GM12864 (cell line): ENCODE measurements around the gene ESYT1.

Experiments used
- DNase-seq: peaks from one replicate; pipeline ENCODE4 v3.0.0-alpha.2; 2011; ENCODE audit warnings: low read depth
- H3K4me3 ChIP-seq: 2 replicates; pipeline ENCODE4 v1.5.1; 2011; ENCODE audit warnings: mild to moderate bottlenecking, low read depth, low read length, control low read depth
- TF ChIP-seq, protein P1 (sequence below): IDR thresholded peaks from 2 replicates; pipeline ENCODE4 v1.5.1; 2011; ENCODE audit warnings: low read depth, mild to moderate bottlenecking, moderate library complexity, low read length, control low read depth, inconsistent platforms; ENCODE audit errors: missing control alignments

The ESYT1 gene

DNA sequence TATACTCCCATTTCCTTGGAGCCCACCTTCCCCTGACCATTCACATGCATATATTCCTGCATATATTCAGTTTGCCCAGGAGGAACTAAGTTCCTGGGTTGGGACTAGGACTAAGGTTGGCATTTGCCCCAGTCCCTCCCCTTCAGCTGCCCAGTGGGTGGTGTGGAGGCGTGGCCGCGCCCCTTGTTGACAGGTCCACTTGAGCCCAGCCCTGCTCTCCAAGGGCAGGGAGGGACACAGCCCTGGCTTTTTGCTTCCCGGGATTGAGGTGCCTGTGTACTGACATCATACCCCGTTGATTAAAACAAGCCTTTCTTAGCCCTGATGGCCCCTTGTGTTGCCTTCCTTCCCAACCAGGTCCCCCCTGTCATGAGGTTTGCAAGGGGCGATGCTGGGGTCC lies 40.8 kb upstream of the ESYT1 start:
- H3K4me3 ChIP-seq, result no peak overlapping the region
- no peak for DNase-seq
- TF ChIP-seq, protein P1, sequence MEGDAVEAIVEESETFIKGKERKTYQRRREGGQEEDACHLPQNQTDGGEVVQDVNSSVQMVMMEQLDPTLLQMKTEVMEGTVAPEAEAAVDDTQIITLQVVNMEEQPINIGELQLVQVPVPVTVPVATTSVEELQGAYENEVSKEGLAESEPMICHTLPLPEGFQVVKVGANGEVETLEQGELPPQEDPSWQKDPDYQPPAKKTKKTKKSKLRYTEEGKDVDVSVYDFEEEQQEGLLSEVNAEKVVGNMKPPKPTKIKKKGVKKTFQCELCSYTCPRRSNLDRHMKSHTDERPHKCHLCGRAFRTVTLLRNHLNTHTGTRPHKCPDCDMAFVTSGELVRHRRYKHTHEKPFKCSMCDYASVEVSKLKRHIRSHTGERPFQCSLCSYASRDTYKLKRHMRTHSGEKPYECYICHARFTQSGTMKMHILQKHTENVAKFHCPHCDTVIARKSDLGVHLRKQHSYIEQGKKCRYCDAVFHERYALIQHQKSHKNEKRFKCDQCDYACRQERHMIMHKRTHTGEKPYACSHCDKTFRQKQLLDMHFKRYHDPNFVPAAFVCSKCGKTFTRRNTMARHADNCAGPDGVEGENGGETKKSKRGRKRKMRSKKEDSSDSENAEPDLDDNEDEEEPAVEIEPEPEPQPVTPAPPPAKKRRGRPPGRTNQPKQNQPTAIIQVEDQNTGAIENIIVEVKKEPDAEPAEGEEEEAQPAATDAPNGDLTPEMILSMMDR, result no peak

DNA sequence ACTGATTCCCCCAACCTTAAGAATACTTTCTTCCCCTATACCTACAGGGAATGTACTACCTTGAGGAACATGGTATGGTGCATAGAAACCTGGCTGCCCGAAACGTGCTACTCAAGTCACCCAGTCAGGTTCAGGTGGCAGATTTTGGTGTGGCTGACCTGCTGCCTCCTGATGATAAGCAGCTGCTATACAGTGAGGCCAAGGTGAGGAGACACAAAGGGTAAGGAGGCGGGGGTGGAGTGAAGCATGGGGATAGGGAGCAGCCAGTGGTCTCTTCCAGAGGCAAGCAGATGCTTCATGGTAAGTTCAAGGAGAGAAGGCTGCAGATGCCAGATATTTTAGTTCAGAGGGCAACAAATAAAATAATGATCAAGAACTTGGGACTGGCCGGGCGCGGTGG lies 30.3 kb upstream of the ESYT1 start:
- H3K4me3 ChIP-seq, result no peak overlapping the region
- DNase-seq, result no peak
- TF ChIP-seq, protein P1, result no peak

DNA sequence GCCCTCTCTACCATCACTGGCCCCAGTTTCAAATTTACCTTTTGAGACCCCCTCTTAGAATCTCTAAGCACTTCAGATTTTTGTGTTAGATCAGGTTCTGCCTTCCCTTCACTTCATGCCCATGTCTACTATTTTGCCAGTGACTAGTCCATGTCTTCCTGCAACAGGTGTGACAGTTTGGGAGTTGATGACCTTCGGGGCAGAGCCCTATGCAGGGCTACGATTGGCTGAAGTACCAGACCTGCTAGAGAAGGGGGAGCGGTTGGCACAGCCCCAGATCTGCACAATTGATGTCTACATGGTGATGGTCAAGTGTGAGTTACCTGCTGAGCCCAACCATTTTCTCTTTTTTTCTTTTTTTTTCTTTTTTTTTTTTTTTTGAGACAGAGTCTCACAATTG lies 29.5 kb upstream of the ESYT1 start:
- no peak overlapping the region for H3K4me3 ChIP-seq
- DNase-seq, result no peak
- TF ChIP-seq, protein P1, result no peak

DNA sequence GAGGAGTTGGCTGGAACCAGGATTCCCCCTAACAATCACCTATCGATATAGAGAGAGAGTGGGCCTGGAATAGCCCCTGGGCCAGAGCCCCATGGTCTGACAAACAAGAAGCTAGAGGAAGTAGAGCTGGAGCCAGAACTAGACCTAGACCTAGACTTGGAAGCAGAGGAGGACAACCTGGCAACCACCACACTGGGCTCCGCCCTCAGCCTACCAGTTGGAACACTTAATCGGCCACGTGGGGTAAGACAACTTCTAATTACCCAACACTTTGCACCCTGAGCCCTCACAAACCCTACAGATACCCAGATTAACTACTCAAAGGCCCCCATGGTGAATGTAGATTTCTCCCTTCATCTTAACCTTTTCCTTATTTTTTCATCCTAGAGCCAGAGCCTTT lies 28.3 kb upstream of the ESYT1 start:
- no peak overlapping the region for H3K4me3 ChIP-seq
- TF ChIP-seq, protein P1, result no peak
- DNase-seq, result no peak

DNA sequence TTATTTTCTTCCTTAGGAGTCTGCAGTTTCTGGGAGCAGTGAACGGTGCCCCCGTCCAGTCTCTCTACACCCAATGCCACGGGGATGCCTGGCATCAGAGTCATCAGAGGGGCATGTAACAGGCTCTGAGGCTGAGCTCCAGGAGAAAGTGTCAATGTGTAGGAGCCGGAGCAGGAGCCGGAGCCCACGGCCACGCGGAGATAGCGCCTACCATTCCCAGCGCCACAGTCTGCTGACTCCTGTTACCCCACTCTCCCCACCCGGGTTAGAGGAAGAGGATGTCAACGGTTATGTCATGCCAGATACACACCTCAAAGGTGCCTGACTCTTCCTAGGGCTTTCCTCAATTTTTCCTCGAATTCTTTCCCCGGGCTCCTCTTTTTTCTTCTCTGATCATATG lies 27.0 kb upstream of the ESYT1 start:
- DNase-seq, result no peak
- H3K4me3 ChIP-seq, result no peak overlapping the region
- TF ChIP-seq, protein P1, result no peak

DNA sequence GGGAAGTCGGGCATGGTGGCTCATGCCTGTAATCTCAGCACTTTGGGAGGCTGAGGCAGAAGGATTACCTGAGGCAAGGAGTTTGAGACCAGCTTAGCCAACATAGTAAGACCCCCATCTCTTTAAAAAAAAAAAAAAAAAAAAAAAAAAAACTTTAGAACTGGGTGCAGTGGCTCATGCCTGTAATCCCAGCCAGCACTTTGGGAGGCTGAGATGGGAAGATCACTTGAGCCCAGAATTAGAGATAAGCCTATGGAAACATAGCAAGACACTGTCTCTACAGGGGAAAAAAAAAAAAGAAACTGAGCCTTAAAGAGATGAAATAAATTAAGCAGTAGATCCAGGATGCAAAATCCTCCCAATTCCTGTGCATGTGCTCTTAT lies 25.4 kb upstream of the ESYT1 start:
- H3K4me3 ChIP-seq, result no peak overlapping the region
- DNase-seq, result no peak

More for the DNA sequence above, 25.4 kb upstream of the ESYT1 start:
- TF ChIP-seq, protein P1, result no peak
